ENCODE data around the gene RUVBL1.

GRCh38 chr3:128080323-128081080 lies 43.1 kb downstream of the RUVBL1 start:
- TF ChIP-seq EP300 (IDR thresholded peaks at IDR 0.05) (no peak), CTCF (IDR thresholded peaks at IDR 0.05) (no peak), POLR2A (IDR thresholded peaks at IDR 0.05) (no peak), POLR2AphosphoS5 (IDR thresholded peaks at IDR 0.05) (no peak)
